Gastroesophageal sphincter (tissue), 3 donors: Measurements from ENCODE around the gene MAP10.

Experiments
- EP300 ChIP-seq: sonication (generic); formaldehyde crosslinking; IDR thresholded peaks from one replicate; pipeline ENCODE4 v1.6.1; 2017; ENCODE audit warnings: antibody characterized with exemption, mild to moderate bottlenecking
- POLR2A ChIP-seq, 2 donors: fragments of 450-650 bp; IDR thresholded peaks; one replicate each; pipeline ENCODE4 v1.6.1; 2017; ENCODE audit warnings: antibody characterized with exemption in 2 of 2, mild to moderate bottlenecking in 2 of 2, moderate library complexity in 1 of 2
- TF ChIP-seq, protein P1 (sequence below), 4 experiments: fragments of 200-600 bp in 2 of 4; fragments of 450-650 bp in 2 of 4; sonication (generic) in 1 of 4; IDR thresholded peaks; one replicate each; pipeline ENCODE4 v1.5.1; 2017 to 2019; ENCODE audit warnings: antibody characterized with exemption in 4 of 4, mild to moderate bottlenecking in 2 of 4, moderate library complexity in 2 of 4

GRCh38 chr1:232786845-232787455 lies 18.3 kb upstream of the MAP10 start:
- TF ChIP-seq POLR2A (IDR thresholded peaks at IDR 0.05), result no peak
- TF ChIP-seq, protein P1, sequence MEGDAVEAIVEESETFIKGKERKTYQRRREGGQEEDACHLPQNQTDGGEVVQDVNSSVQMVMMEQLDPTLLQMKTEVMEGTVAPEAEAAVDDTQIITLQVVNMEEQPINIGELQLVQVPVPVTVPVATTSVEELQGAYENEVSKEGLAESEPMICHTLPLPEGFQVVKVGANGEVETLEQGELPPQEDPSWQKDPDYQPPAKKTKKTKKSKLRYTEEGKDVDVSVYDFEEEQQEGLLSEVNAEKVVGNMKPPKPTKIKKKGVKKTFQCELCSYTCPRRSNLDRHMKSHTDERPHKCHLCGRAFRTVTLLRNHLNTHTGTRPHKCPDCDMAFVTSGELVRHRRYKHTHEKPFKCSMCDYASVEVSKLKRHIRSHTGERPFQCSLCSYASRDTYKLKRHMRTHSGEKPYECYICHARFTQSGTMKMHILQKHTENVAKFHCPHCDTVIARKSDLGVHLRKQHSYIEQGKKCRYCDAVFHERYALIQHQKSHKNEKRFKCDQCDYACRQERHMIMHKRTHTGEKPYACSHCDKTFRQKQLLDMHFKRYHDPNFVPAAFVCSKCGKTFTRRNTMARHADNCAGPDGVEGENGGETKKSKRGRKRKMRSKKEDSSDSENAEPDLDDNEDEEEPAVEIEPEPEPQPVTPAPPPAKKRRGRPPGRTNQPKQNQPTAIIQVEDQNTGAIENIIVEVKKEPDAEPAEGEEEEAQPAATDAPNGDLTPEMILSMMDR (IDR thresholded peaks at IDR 0.05), result no peak
- TF ChIP-seq EP300, result no peak
